ENCODE measurements around the gene CAMKK2.

DNA sequence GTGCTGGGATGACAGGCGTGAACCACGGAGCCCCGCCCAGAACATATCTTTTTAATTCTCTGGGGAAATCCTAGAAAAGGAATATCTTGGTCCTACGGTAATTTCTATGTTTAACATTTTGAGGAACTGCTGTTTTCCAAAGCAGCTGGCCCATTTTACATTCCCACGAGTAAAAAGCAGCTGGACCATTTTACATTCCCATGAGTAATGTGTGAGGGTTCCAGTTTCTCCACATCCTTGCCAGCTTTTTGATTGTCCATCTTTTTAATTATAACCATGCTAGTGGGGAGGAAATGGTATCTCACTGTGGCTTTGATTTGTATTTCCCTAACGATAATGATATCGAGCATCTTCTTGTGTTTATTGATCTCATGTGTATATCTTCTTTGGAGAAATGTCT lies 91.0 kb downstream of the CAMKK2 start:
- TF ChIP-seq, protein P1, sequence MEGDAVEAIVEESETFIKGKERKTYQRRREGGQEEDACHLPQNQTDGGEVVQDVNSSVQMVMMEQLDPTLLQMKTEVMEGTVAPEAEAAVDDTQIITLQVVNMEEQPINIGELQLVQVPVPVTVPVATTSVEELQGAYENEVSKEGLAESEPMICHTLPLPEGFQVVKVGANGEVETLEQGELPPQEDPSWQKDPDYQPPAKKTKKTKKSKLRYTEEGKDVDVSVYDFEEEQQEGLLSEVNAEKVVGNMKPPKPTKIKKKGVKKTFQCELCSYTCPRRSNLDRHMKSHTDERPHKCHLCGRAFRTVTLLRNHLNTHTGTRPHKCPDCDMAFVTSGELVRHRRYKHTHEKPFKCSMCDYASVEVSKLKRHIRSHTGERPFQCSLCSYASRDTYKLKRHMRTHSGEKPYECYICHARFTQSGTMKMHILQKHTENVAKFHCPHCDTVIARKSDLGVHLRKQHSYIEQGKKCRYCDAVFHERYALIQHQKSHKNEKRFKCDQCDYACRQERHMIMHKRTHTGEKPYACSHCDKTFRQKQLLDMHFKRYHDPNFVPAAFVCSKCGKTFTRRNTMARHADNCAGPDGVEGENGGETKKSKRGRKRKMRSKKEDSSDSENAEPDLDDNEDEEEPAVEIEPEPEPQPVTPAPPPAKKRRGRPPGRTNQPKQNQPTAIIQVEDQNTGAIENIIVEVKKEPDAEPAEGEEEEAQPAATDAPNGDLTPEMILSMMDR (IDR thresholded peaks at IDR 0.05; ENCODE audit: low read length): no peak
- TF ChIP-seq EZH2 (IDR thresholded peaks at IDR 0.05; ENCODE audit: borderline replicate concordance, low read length): no peak
